Fibroblast of pulmonary artery (primary cell): Measurements from ENCODE around the gene HLA-B.

Experiments used
- DNase-seq: peaks from one replicate; pipeline ENCODE4 v3.0.0-alpha.2; 2010; ENCODE audit warnings: low read depth
- H3K4me3 ChIP-seq: replicated peaks from 2 replicates; pipeline ENCODE4 v1.5.1; 2011; ENCODE audit warnings: low read depth, mild to moderate bottlenecking, control low read depth, low read length, moderate library complexity
- TF ChIP-seq, protein P1 (sequence below): IDR thresholded peaks from 2 replicates; pipeline ENCODE4 v1.5.1; 2011; ENCODE audit warnings: mild to moderate bottlenecking, control low read depth, low read length, inconsistent platforms; ENCODE audit errors: missing control alignments

HLA-B gene

DNA sequence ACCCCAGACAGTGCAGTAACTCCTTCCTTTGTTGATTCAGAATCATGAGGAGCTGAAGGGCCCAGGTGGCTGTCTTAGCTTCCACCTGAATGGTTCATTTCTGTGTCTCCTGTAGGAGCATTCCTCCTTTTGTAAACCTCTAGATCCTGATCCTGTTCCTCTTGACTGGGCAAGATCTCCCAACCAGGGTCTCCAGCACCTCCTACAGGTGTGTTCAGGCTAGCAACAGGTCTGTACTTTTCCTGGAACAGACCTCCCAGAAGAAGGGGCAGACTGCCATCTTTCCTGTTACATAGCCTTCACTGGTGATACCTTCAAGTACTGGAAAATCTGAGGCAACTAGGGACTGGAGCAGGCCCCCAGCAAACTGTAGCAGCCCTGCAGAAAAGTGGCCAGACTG is 35.2 kb downstream of the HLA-B start:
- no peak overlapping the region for H3K4me3 ChIP-seq
- TF ChIP-seq, protein P1, sequence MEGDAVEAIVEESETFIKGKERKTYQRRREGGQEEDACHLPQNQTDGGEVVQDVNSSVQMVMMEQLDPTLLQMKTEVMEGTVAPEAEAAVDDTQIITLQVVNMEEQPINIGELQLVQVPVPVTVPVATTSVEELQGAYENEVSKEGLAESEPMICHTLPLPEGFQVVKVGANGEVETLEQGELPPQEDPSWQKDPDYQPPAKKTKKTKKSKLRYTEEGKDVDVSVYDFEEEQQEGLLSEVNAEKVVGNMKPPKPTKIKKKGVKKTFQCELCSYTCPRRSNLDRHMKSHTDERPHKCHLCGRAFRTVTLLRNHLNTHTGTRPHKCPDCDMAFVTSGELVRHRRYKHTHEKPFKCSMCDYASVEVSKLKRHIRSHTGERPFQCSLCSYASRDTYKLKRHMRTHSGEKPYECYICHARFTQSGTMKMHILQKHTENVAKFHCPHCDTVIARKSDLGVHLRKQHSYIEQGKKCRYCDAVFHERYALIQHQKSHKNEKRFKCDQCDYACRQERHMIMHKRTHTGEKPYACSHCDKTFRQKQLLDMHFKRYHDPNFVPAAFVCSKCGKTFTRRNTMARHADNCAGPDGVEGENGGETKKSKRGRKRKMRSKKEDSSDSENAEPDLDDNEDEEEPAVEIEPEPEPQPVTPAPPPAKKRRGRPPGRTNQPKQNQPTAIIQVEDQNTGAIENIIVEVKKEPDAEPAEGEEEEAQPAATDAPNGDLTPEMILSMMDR = no peak
- DNase-seq = no peak

DNA sequence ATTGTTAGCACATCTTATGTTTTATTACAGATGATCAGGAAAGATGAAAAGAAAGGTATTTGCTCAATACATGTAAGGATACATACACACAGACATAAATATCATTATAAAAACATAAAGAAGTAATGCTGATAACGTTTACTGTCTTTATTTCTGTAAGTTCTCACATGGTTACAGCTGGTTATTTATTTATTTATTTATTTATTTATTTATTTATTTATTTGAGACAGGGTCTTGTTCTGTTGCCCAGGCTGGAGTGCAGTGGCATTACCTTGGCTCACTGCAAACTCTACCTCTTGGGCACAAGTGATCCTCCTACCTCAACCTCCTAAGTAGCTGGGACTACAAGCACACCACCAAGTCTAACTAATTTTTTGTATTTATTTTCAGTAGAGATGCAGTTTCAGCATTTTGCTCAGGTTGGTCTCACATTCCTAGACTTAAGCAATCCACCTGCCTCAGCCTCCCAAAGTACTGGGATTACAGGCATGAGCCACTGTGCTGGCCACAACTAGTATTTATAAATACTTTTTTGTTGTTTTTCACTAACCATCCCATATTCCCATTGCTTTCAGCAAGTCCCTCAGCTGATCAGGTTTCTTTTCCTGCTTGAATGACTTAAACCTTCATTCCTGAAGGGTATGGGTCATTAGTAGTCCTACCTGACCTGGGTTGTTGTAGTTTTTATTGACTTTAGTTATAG is 35.8 kb downstream of the HLA-B start:
- TF ChIP-seq, protein P1 = no peak
- no peak for DNase-seq
- H3K4me3 ChIP-seq = no peak overlapping the region

DNA sequence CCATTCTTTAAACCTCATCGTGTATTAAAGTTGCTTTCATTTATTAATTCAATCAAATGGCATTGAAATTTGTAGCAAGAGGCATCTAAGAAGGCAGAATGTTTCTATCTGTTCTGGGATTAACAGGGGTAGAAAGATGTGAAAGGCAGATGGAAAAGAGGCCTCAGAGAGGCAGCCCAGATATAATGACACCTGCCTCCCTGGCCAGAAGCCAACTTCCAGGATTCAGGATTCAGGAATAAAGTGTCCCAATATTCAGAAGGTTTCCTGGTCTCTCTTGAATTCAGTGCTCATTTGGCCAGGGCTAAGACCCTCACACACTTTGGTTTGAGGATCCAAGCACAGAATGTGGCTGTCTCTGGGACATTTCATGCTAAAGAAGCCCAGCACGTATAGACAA is 39.9 kb downstream of the HLA-B start:
- no peak overlapping the region for H3K4me3 ChIP-seq
- no peak for DNase-seq
- TF ChIP-seq, protein P1 = no peak

DNA sequence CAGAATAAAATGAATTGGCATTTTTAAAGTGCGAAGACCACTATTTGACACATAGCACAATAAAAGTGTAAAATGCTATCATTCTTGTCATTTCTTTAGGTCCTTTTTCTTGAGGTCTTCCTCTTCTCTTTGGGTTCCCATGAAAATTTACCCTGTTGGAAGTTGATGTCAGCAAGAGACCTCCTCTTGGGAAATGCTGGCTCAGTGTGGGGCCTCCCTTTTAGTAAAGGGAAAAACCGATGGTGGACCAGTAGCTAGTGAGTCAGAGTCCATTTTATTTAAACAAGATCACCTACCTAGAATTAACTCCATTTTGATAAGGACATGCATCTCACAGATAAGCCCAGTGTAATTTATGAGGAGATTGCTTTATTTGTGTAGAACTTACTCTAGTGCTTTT is 47.3 kb downstream of the HLA-B start:
- TF ChIP-seq, protein P1 = no peak
- DNase-seq = no peak

DNA sequence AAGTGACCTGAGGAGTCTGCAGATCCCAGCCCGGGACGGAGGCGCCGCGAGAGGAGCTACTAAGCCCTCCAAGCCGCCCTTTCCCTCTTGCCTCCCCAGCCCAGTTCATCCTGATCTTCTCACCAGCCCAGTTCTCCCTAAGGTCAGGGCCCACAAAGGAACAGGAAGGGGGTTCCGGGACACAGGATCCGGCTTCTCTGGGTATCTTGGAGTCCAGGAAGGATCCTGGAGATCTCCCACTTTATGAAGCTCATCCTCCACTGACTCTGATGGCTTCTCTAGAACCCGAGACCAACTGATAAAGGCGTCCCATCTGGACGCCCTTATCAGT is 48.2 kb downstream of the HLA-B start:
- no peak overlapping the region for H3K4me3 ChIP-seq
- DNase-seq = no peak
- TF ChIP-seq, protein P1 = no peak

More for the DNA sequence above, 47.3 kb downstream of the HLA-B start:
- H3K4me3 ChIP-seq = no peak overlapping the region

DNA sequence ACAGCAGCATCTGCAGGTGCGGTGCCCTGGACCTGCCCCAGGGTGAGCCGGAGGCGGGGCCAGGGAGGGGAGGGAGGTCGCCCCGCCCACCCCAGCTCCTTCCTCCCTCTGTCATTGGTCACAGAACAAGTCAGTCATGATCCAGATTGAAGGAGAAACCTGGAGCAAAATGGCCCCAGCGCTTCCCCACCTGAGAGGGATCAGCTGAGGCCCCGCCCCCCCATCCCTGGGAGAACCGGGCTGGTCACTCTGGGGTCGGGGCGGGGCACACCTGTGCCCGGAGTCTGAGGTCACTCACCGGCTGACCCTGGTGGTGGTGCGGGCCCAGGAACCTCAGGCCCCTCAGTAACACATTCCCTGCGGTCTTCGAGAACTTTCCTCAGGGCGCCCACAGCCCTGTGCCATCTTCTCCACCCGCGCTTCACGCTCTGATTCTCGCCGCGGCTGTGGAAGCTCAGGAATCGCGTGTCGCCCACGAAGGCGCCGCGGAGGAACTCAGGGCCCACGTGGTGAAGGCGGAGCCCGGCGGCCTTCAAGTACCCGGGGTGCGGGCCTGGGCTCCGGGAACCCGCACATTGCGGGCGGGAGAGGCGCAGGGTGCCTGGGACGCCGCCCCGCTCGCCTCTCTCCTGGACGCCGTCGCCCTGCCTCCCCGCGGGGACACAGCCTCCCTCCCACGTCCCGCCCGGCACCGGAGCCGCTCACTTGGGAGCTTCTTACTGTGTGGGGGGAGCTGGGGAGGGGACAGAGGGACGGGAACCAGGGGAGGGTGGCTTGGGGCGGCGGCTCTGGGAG is 48.7 kb downstream of the HLA-B start:
- TF ChIP-seq, protein P1 = no peak
- DNase-seq = no peak
- H3K4me3 ChIP-seq = no peak overlapping the region
